ENCODE measurements around the gene CLDN20. TPM values are rescaled to one million over a fixed set of nuclear protein-coding genes. Genes with fewer than 3 reads are reported as not detected.
A peak's percentile ranks its signal among the peaks of the same experiment; 100 is the strongest.

Gene CLDN20
- total RNA-seq, 3 donors from 2014 or later = not detected

DNA sequence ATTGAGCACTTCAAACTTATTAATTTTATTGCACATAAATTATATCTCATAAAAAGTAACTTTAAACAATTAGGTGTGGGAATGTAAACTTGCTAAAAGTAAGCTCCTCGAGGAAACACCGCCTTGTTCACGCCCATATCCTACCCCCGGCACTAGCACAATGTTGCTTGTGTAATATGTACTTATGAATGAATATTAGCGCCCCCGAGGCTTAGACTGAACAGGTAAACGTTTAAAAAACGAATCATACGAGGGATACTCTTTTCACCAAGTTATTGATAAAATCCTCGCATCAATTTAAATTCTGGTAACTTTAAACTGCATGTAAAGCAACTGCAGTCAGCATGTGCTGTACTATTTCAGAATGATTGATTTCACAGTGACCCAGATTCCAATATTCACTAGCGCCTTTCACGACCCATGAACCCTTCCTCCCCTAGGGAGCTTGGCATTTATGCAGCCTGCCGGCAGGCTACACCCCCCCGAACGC, 49.8 kb downstream of the CLDN20 start:
- ATAC-seq (peak; percentile 32), DNase-seq (peak in 2 of 3 donors; percentile 40 to 44)
- peaks cover 9% of the 10 kb centered on the region for H3K4me1 ChIP-seq (ENCODE audit: low read depth)
- intact Hi-C loops (cut with DNase I, micrococcal nuclease) = no loop called here
- H3K9me3 ChIP-seq = no peaks in the 10 kb centered on the region
- no peaks in the 10 kb centered on the region for H3K36me3 ChIP-seq (ENCODE audit: low read depth)
- H3K4me3 ChIP-seq = peak overlapping the region; percentile 62
- no peak for TF ChIP-seq CTCF (IDR thresholded peaks at IDR 0.05)

DNA sequence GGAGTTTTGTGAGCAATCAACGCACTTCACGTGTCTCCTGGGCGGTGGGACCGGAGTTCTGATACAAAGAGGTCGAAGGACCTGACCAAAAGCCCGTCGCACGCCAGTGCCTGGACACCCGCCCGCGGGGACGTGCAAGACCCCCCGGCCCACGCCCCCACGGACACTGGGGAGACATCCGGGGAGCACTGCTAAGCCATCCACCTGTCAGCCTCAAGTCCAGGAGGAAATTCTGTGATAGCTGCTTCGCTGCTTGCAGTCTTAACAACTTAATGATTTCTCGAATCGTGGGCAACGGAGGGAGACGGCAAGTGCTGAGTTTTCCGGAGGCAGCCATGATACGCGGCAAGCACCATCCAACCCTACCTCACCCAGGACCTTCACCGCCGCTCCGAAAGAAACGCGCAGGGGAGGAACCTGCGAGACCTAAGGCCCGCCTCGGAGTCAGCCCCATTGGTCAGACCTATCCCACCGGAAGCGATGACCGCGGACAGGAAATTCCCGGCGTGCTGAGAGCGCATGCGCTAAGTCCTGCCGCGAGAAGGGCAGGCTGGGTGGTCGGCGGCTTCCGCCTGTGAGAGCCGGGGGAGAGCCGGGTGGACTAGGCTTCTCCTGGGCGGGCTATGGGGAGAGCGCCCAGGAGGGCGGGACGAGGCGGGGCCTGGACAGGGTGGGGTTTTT, 50.4 kb downstream of the CLDN20 start, which contains the start of gene TFB1M:
TSS of gene TFB1M (minus strand) at position 393 of the 681 bp plus-strand sequence. CDS start at position 337, 56 bp downstream.
- ATAC-seq (peak; percentile 98), DNase-seq (peak; percentile 97 to 100 (median 99))
- TF ChIP-seq CTCF (IDR thresholded peaks at IDR 0.05) = no peak
- H3K4me3 ChIP-seq = peak within 1 kb of the TSS; percentile 62
- no peaks in the 10 kb centered on the region for H3K9me3 ChIP-seq
- H3K36me3 ChIP-seq (ENCODE audit: low read depth) = no peaks in the 10 kb centered on the region
- peaks cover 9% of the 10 kb centered on the region for H3K4me1 ChIP-seq (ENCODE audit: low read depth)
- intact Hi-C loops (cut with DNase I, micrococcal nuclease) = no loop called here

- Histone ChIP-seq H3K4me1 (ENCODE audit: low read depth) (peaks cover 9% of the 10 kb centered on the region), H3K9me3 (no peaks in the 10 kb centered on the region), H3K4me3 (peak overlapping the region; percentile 62), H3K36me3 (ENCODE audit: low read depth) (no peaks in the 10 kb centered on the region)
- intact Hi-C loops (cut with DNase I, micrococcal nuclease) = no loop called here
- ATAC-seq = peak; percentile 50
- peak in 2 of 3 donors; percentile 46 to 60 for DNase-seq
- no peak for TF ChIP-seq CTCF (IDR thresholded peaks at IDR 0.05)
These were observed 51.1 kb downstream of the CLDN20 start for GRCh38 chr6:155314773-155315515.

- Histone ChIP-seq H3K36me3 (ENCODE audit: low read depth) (no peaks in the 10 kb centered on the region), H3K4me3 (no peak overlapping the region), H3K9me3 (no peaks in the 10 kb centered on the region), H3K4me1 (ENCODE audit: low read depth) (peaks cover 9% of the 10 kb centered on the region)
- ATAC-seq (no peak), DNase-seq (no peak)
- no peak for TF ChIP-seq CTCF (IDR thresholded peaks at IDR 0.05)
- intact Hi-C loops (cut with DNase I, micrococcal nuclease) = no loop called here
These were observed 51.7 kb downstream of the CLDN20 start for GRCh38 chr6:155315516-155315871.

DNA sequence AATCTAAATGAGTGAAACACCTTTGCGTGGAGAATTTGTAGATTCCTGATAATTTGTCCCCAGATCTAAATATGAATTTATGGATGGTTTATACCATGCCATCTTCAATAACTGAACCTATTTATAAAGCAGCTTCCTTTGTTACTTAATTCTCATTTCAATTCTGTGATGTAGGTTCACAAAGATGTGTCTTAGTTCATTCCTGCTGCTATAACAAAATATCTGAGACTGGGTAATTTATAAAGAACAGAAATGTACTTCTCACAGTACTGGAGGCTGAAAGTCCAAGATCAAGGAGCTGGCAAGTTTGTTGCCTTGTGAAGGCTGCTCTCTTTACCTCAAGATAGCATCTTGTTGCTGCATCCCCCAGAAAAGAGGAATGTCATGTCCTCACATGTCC, 52.6 kb downstream of the CLDN20 start:
- ATAC-seq = no peak
- Histone ChIP-seq H3K36me3 (ENCODE audit: low read depth) (no peaks in the 10 kb centered on the region), H3K9me3 (no peaks in the 10 kb centered on the region), H3K4me3 (no peak overlapping the region), H3K4me1 (ENCODE audit: low read depth) (peaks cover 9% of the 10 kb centered on the region)
- DNase-seq = no peak
- intact Hi-C loops (cut with DNase I, micrococcal nuclease) = no loop called here
- TF ChIP-seq CTCF (IDR thresholded peaks at IDR 0.05) = no peak

Measured in mucosa of descending colon (tissue), 3 donors.